PFSK-1 (cell line): ENCODE data around the gene CLUH.

ENCODE experiments used
- FOXP2 ChIP-seq: optimal IDR thresholded peaks from 2 replicates; pipeline ENCODE3; 2011; ENCODE audit warnings: borderline replicate concordance, control low read depth, inconsistent platforms; ENCODE audit not compliant: insufficient read depth; ENCODE audit errors: extremely low read length, extremely low read depth
- POLR2AphosphoS5 ChIP-seq: IDR thresholded peaks from 2 replicates; pipeline ENCODE4 v1.6.1; 2012; ENCODE audit warnings: low read depth, mild to moderate bottlenecking, control low read depth, low read length, moderate library complexity
- REST ChIP-seq, 2 experiments: IDR thresholded peaks; 2 replicates each; pipeline versions ENCODE4 v1.6.1 to v1.8.0; 2011 to 2012; ENCODE audit warnings: low read depth in 2 of 2, low read length in 2 of 2, control low read depth in 1 of 2, inconsistent platforms in 1 of 2, mild to moderate bottlenecking in 1 of 2, moderate library complexity in 1 of 2; ENCODE audit not compliant: insufficient read depth in 1 of 2
- SIN3A ChIP-seq: IDR thresholded peaks from 2 replicates; pipeline ENCODE4 v1.6.1; 2012; ENCODE audit warnings: mild to moderate bottlenecking, low read length, moderate library complexity, borderline replicate concordance; ENCODE audit not compliant: insufficient read depth
- TAF1 ChIP-seq: IDR thresholded peaks from 2 replicates; pipeline ENCODE4 v1.6.1; 2012; ENCODE audit warnings: low read length, control low read depth, borderline replicate concordance; ENCODE audit not compliant: insufficient read depth

CLUH gene

GRCh38 chr17:2730764-2731353, 19.3 kb upstream of the CLUH start:
- TF ChIP-seq FOXP2 (no peak), REST (IDR thresholded peaks at IDR 0.05; ENCODE audit: insufficient read depth in 1 of 2, low read depth in 2 of 2, low read length in 2 of 2) (no peak), TAF1 (no peak), SIN3A (no peak), POLR2AphosphoS5 (no peak)

- peak; percentile 18 for TF ChIP-seq FOXP2
- TF ChIP-seq SIN3A, result no peak
Measured at GRCh38 chr17:2724784-2725164, 13.2 kb upstream of the CLUH start.

GRCh38 chr17:2723997-2724783, 12.6 kb upstream of the CLUH start:
- TF ChIP-seq POLR2AphosphoS5 (no peak), FOXP2 (no peak), REST (IDR thresholded peaks at IDR 0.05; ENCODE audit: insufficient read depth in 1 of 2, low read depth in 2 of 2, low read length in 2 of 2) (no peak), TAF1 (no peak), SIN3A (no peak)

GRCh38 chr17:2723505-2723996, 12.0 kb upstream of the CLUH start:
- no peak for TF ChIP-seq TAF1
- TF ChIP-seq REST (IDR thresholded peaks at IDR 0.05; ENCODE audit: insufficient read depth in 1 of 2, low read depth in 2 of 2, low read length in 2 of 2), result no peak
- TF ChIP-seq POLR2AphosphoS5, result no peak
- TF ChIP-seq SIN3A, result no peak
- TF ChIP-seq FOXP2, result no peak

GRCh38 chr17:2722611-2723010, 11.0 kb upstream of the CLUH start:
- no peak for TF ChIP-seq TAF1
- no peak for TF ChIP-seq FOXP2
- no peak for TF ChIP-seq SIN3A
- no peak for TF ChIP-seq POLR2AphosphoS5
- TF ChIP-seq REST (IDR thresholded peaks at IDR 0.05; ENCODE audit: insufficient read depth in 1 of 2, low read depth in 2 of 2, low read length in 2 of 2), result no peak
